H9 (cell line): Measurements from ENCODE around the gene COL18A1. TPM values are rescaled to one million over a fixed set of nuclear protein-coding genes. Genes with fewer than 3 reads are reported as not detected.

Source experiments
- DNase-seq: peaks from one replicate; pipeline ENCODE4 v3.0.0-alpha.2; 2017
- H2AFZ ChIP-seq: one replicate; pipeline ENCODE4 v1.6.1; 2013; ENCODE audit warnings: mild to moderate bottlenecking, low read length, control low read depth, moderate library complexity
- H2AK5ac ChIP-seq: 2 replicates; pipeline ENCODE4 v1.6.1; 2013; ENCODE audit warnings: low read length, control low read depth, mixed read lengths; ENCODE audit not compliant: insufficient read length
- H2BK120ac ChIP-seq: one replicate; pipeline ENCODE4 v1.6.1; 2013; ENCODE audit warnings: low read depth, mild to moderate bottlenecking, low read length, control low read depth, inconsistent platforms; ENCODE audit not compliant: poor library complexity, severe bottlenecking
- H2BK12ac ChIP-seq: 2 replicates; pipeline ENCODE4 v1.6.1; 2013; ENCODE audit warnings: low read length, control low read depth, mixed read lengths, low read depth; ENCODE audit not compliant: insufficient read length
- H2BK15ac ChIP-seq: 2 replicates; pipeline ENCODE4 v1.6.1; 2013; ENCODE audit warnings: low read depth, low read length, control low read depth
- H2BK20ac ChIP-seq: one replicate; pipeline ENCODE4 v1.6.1; 2013; ENCODE audit warnings: low read depth, mild to moderate bottlenecking, low read length, control low read depth, inconsistent platforms; ENCODE audit not compliant: poor library complexity, severe bottlenecking
- H2BK5ac ChIP-seq: 2 replicates; pipeline ENCODE4 v1.6.1; 2013; ENCODE audit warnings: low read length, control low read depth, mixed read lengths; ENCODE audit not compliant: insufficient read length
- H3K14ac ChIP-seq: 2 replicates; pipeline ENCODE4 v1.6.1; 2013; ENCODE audit warnings: low read length, control low read depth; ENCODE audit not compliant: insufficient read depth
- H3K18ac ChIP-seq: 2 replicates; pipeline ENCODE4 v1.6.1; 2013; ENCODE audit warnings: low read depth, mild to moderate bottlenecking, mixed read lengths, low read length, control low read depth; ENCODE audit not compliant: insufficient read length
- H3K23ac ChIP-seq: 2 replicates; pipeline ENCODE4 v1.6.1; 2013; ENCODE audit warnings: low read length, control low read depth, mixed read lengths, low read depth; ENCODE audit not compliant: insufficient read length
- H3K23me2 ChIP-seq: 2 replicates; pipeline ENCODE4 v1.6.1; 2013; ENCODE audit warnings: low read depth, mild to moderate bottlenecking, mixed read lengths, low read length, control low read depth; ENCODE audit not compliant: insufficient read length, poor library complexity, severe bottlenecking
- H3K27ac ChIP-seq: 2 replicates; pipeline ENCODE4 v1.5.1; 2013; ENCODE audit warnings: low read length, control low read depth, mixed read lengths, low read depth; ENCODE audit not compliant: insufficient read length
- H3K27me3 ChIP-seq: 2 replicates; pipeline ENCODE4 v1.6.1; 2013; ENCODE audit warnings: low read length, control low read depth, inconsistent platforms; ENCODE audit not compliant: insufficient read depth
- H3K4ac ChIP-seq: 2 replicates; pipeline ENCODE4 v1.6.1; 2013; ENCODE audit warnings: low read depth, mild to moderate bottlenecking, control low read depth, inconsistent platforms, low read length, moderate library complexity
- H3K4me1 ChIP-seq: 2 replicates; pipeline ENCODE4 v1.6.1; 2013; ENCODE audit warnings: low read length, control low read depth, inconsistent platforms; ENCODE audit not compliant: insufficient read depth
- H3K4me2 ChIP-seq: 2 replicates; pipeline ENCODE4 v1.6.1; 2013; ENCODE audit warnings: low read length, control low read depth, mixed read lengths; ENCODE audit not compliant: insufficient read length, insufficient read depth
- H3K56ac ChIP-seq: 2 replicates; pipeline ENCODE4 v1.6.1; 2013; ENCODE audit warnings: low read depth, mild to moderate bottlenecking, mixed read lengths, low read length, control low read depth; ENCODE audit not compliant: insufficient read length
- H3K79me1 ChIP-seq: 2 replicates; pipeline ENCODE4 v1.6.1; 2013; ENCODE audit warnings: low read depth, mild to moderate bottlenecking, moderate library complexity, low read length, control low read depth, inconsistent platforms; ENCODE audit not compliant: insufficient read depth, poor library complexity, severe bottlenecking
- H3K79me2 ChIP-seq: 2 replicates; pipeline ENCODE4 v1.6.1; 2013; ENCODE audit warnings: low read length, control low read depth, inconsistent platforms; ENCODE audit not compliant: insufficient read depth
- H3K9ac ChIP-seq: 2 replicates; pipeline ENCODE4 v1.6.1; 2013; ENCODE audit warnings: low read length, control low read depth, mixed read lengths; ENCODE audit not compliant: insufficient read length; ENCODE audit errors: extremely low read depth
- H3K9me3 ChIP-seq: one replicate; pipeline ENCODE4 v1.6.1; 2013; ENCODE audit warnings: low read depth, low read length, inconsistent platforms; ENCODE audit not compliant: control insufficient read depth
- H3T11ph ChIP-seq: one replicate; pipeline ENCODE4 v1.6.1; 2013; ENCODE audit warnings: mild to moderate bottlenecking, low read length, control low read depth, inconsistent platforms
- H4K20me1 ChIP-seq: one replicate; pipeline ENCODE4 v1.6.1; 2013; ENCODE audit not compliant: control insufficient read depth, insufficient read length, insufficient read depth
- H4K5ac ChIP-seq: 2 replicates; pipeline ENCODE4 v1.6.1; 2013; ENCODE audit warnings: low read depth, mild to moderate bottlenecking, mixed read lengths, low read length, control low read depth; ENCODE audit not compliant: insufficient read length
- H4K8ac ChIP-seq: replicated peaks from 2 replicates; pipeline ENCODE4 v1.6.1; 2013; ENCODE audit warnings: low read length, control low read depth, mixed read lengths, low read depth; ENCODE audit not compliant: insufficient read length
- H4K91ac ChIP-seq: 2 replicates; pipeline ENCODE4 v1.6.1; 2013; ENCODE audit warnings: low read depth, mild to moderate bottlenecking, moderate library complexity, mixed read lengths, low read length, control low read depth; ENCODE audit not compliant: insufficient read length
- H3K27ac Mint-ChIP-seq, 3 experiments: 2 replicates in 2 of 3; 3 replicates in 1 of 3; pipeline ENCODE4 v1.8.0; 2020 to 2021; ENCODE audit warnings: mixed read lengths in 3 of 3, mild to moderate bottlenecking in 1 of 3, moderate library complexity in 1 of 3
- H3K27me3 Mint-ChIP-seq: 2 replicates; pipeline ENCODE4 v1.8.0; 2021; ENCODE audit warnings: low read depth, mild to moderate bottlenecking, moderate library complexity, mixed read lengths
- H3K36me3 Mint-ChIP-seq, 3 experiments: 2 replicates in 2 of 3; 3 replicates in 1 of 3; pipeline ENCODE4 v1.8.0; 2020 to 2021; ENCODE audit warnings: low read depth in 3 of 3, mixed read lengths in 3 of 3; ENCODE audit not compliant: insufficient read depth in 1 of 3
- H3K4me1 Mint-ChIP-seq, 2 experiments: 2 replicates each; pipeline ENCODE4 v1.8.0; 2020; ENCODE audit warnings: mixed read lengths in 2 of 2
- H3K4me3 Mint-ChIP-seq, 2 experiments: 2 replicates in 1 of 2; 3 replicates in 1 of 2; pipeline ENCODE4 v1.8.0; 2020 to 2021; ENCODE audit warnings: mild to moderate bottlenecking in 2 of 2, mixed read lengths in 2 of 2, moderate library complexity in 1 of 2
- H3K9me3 Mint-ChIP-seq, 2 experiments: 2 replicates in 1 of 2; 3 replicates in 1 of 2; pipeline ENCODE4 v1.8.0; 2020; ENCODE audit warnings: mild to moderate bottlenecking in 2 of 2, mixed read lengths in 2 of 2, moderate library complexity in 1 of 2
- CTCF ChIP-seq: fragments of 200-600 bp; sonication (generic); conservative IDR thresholded peaks from 3 replicates; pipeline ENCODE4 v1.8.0; 2021; ENCODE audit warnings: antibody characterized with exemption, mild to moderate bottlenecking
- whole genome bisulfite sequencing: extraction: QIAGEN DNeasy Blood & Tissue Kit; methylation state at CpG from one replicate; pipeline ENCODE4 v1.1.7; 2013; ENCODE audit warnings: missing lambda C conversion rate, low lambda C conversion rate, mixed read lengths; ENCODE audit not compliant: insufficient read length; ENCODE audit errors: extremely low coverage; 5-methylcytosine and 5-hydroxymethylcytosine counted together
- total RNA-seq: library from RNA; stranded (reverse); gene quantifications from 2 replicates; pipeline ENCODE4 v1.2.1, GENCODE V29; 2021

Gene COL18A1
- total RNA-seq, 1 experiment from 2014 or later, result 232 TPM

DNA sequence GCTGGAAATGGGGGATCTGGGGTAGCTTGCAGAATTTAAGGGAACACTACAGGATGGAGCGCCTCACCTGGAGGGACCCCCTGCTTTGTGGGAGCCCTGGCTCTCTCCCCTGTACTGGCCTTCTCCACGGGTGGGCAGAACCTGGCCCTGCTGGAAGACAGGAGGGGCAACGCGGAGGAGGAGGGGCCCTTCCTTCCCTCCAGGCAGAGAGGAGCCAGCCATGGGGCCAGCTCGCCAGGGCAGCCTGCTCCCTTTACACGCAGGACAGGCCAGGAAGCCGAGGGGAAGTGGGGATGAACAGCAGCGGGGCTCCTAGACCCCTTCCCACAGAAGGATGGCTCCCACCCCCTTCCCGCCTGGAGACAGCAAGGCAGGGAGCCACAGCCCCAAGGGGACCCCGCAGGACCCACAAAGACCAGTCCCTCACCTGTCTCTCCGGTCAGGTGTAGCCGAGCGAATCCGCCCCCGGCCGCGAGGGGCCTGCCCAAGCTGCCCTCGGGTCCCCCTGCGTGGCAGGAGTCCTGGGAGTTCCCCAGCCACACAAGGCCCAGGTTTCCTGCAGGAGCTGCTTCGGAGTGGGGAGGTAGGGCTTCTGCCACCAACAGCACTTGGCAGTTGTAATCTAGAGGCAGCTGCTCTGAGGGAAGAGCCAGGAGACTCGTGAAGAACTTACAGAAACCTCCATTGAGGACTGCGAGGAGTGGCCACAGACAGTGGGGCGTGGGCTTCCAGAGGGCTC lies 138.9 kb downstream of the COL18A1 start:
- Histone ChIP-seq H4K91ac (no peak overlapping the region), H2BK120ac (no peak overlapping the region), H3K23ac (no peak overlapping the region), H3K27ac (no peak overlapping the region), H3T11ph (no peak overlapping the region), H3K27me3 (no peaks in the 10 kb centered on the region), H4K8ac (no peak overlapping the region), H3K4ac (no peak overlapping the region), H3K18ac (no peak overlapping the region), H3K4me1 (no peaks in the 10 kb centered on the region), H2AFZ (no peak overlapping the region), H2BK20ac (no peak overlapping the region), H4K5ac (no peak overlapping the region), H3K4me2 (no peak overlapping the region), H3K79me2 (peaks cover 6% of the 10 kb centered on the region; the same call in 1 of the 2 replicates), H3K23me2 (peaks cover 5% of the 10 kb centered on the region), H3K9ac (no peak overlapping the region), H3K56ac (no peak overlapping the region), H2BK15ac (no peak overlapping the region), H3K79me1 (no peaks in the 10 kb centered on the region), H3K14ac (no peak overlapping the region), H2BK12ac (no peak overlapping the region), H2AK5ac (no peak overlapping the region), H3K9me3 (no peaks in the 10 kb centered on the region), H4K20me1 (no peaks in the 10 kb centered on the region), H2BK5ac (no peak overlapping the region)
- H3K36me3 Mint-ChIP-seq, result peaks cover 0 to 7% (median 2%) of the 10 kb centered on the region in 3 experiments; a peak in 2 of 7 replicates
- H3K9me3 Mint-ChIP-seq, result peaks cover 3 to 6% of the 10 kb centered on the region in 2 experiments; a peak in 3 of 5 replicates
- WGBS, result no CpG with 5 or more reads among the region's 23 CpGs
- DNase-seq, result peak; percentile 31
- no peak for TF ChIP-seq CTCF
- H3K4me3 Mint-ChIP-seq, result peak overlapping the region; percentile 46 to 70; a peak in 4 of 5 replicates
- no peak overlapping the region for H3K27ac Mint-ChIP-seq
- peaks cover 10 to 14% of the 10 kb centered on the region in 2 experiments for H3K4me1 Mint-ChIP-seq
- peaks cover 15% of the 10 kb centered on the region for H3K27me3 Mint-ChIP-seq
